Stomach (tissue), 4 donors: ENCODE results near the gene NPIPB4.
"Not testable (repeated sequence)": the region's sequence is repeated elsewhere in the genome, so short reads cannot be mapped to it uniquely, and the experiment has no call there.

ENCODE experiments used
- POLR2A ChIP-seq, 4 donors: fragments of 450-650 bp; IDR thresholded peaks; one replicate each; pipeline ENCODE4 v1.6.1; 2016; ENCODE audit warnings: antibody characterized with exemption in 4 of 4, control low read depth in 2 of 4, mild to moderate bottlenecking in 1 of 4, moderate library complexity in 1 of 4
- POLR2AphosphoS5 ChIP-seq, 3 donors: sonication (generic); formaldehyde crosslinking; IDR thresholded peaks; one replicate each; pipeline ENCODE4 v1.6.1; 2016; ENCODE audit warnings: antibody characterized with exemption in 3 of 3
- TF ChIP-seq, protein P1 (sequence below), 7 experiments: fragments of 450-650 bp in 4 of 7; fragments of 200-600 bp in 3 of 7; sonication (generic) in 3 of 7; IDR thresholded peaks; one replicate each; pipeline ENCODE4 v1.5.1; 2016 to 2019; ENCODE audit warnings: antibody characterized with exemption in 7 of 7, control low read depth in 2 of 7, mild to moderate bottlenecking in 1 of 7

DNA sequence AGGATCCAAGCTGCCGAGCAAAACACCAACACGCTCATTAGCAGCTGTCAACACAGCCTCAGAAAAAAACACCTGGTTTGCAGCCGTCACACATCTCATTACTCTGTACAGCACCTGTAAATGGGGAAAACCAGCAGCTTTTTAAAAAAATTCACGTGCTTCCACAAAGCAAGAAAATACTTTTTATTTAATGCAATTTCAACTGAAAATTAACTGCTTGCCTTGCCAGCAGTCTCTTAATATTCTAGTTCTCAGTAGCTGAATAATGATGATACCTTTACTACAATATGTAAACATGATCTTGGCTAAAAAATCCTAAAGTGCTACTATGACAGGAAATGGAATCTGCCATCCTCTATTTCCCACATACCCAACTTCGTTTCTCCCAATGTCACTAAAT lies 41.4 kb upstream of the NPIPB4 start:
- TF ChIP-seq, protein P1, sequence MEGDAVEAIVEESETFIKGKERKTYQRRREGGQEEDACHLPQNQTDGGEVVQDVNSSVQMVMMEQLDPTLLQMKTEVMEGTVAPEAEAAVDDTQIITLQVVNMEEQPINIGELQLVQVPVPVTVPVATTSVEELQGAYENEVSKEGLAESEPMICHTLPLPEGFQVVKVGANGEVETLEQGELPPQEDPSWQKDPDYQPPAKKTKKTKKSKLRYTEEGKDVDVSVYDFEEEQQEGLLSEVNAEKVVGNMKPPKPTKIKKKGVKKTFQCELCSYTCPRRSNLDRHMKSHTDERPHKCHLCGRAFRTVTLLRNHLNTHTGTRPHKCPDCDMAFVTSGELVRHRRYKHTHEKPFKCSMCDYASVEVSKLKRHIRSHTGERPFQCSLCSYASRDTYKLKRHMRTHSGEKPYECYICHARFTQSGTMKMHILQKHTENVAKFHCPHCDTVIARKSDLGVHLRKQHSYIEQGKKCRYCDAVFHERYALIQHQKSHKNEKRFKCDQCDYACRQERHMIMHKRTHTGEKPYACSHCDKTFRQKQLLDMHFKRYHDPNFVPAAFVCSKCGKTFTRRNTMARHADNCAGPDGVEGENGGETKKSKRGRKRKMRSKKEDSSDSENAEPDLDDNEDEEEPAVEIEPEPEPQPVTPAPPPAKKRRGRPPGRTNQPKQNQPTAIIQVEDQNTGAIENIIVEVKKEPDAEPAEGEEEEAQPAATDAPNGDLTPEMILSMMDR (IDR thresholded peaks at IDR 0.05) = not testable (repeated sequence)
- TF ChIP-seq POLR2A, POLR2AphosphoS5 (IDR thresholded peaks at IDR 0.05): not testable (repeated sequence)
